PC-3 (cell line): Measurements from ENCODE around the gene STUM. TPM values are rescaled to one million over a fixed set of nuclear protein-coding genes. Genes with fewer than 3 reads are reported as not detected.

Experiments used
- ATAC-seq: fragments of 200-7000 bp; cut with Tn5 transposase; 2 replicates; pipeline ENCODE4 v1.9.1; 2020; ENCODE audit warnings: mild to moderate bottlenecking, moderate library complexity
- BruUV-seq: library from RNA; stranded (reverse); fragments of 400-500 nt; replicated peaks from 2 replicates; lab custom pipeline; 2021; lab: Mats Ljungman, UMichigan
- CTCF ChIA-PET: fragments of 300-600 bp; sonication (Branson Sonifier 250); formaldehyde crosslinking; loops from one replicate; lab custom pipeline; 2022; ENCODE audit warnings: antibody characterized with exemption; lab: Charles Lee
- POLR2A ChIA-PET: fragments of 300-600 bp; sonication (Branson Sonifier 250); formaldehyde crosslinking; loops from one replicate; lab custom pipeline; 2022; ENCODE audit warnings: antibody characterized with exemption; ENCODE audit not compliant: unreplicated experiment; lab: Charles Lee
- DNase-seq: peaks from one replicate; pipeline ENCODE4 v3.0.0-alpha.2; 2015
- H2AFZ ChIP-seq: fragments of 300-600 bp; sonication (generic); 2 replicates; pipeline ENCODE4 v1.6.0; 2016; ENCODE audit warnings: antibody characterized with exemption, low read length
- H3F3A ChIP-seq: fragments of 300-600 bp; sonication (generic); one replicate; pipeline ENCODE4 v1.6.0; 2017; ENCODE audit warnings: antibody characterized with exemption, low read length, control low read depth, mild to moderate bottlenecking; ENCODE audit not compliant: unreplicated experiment
- H3K27ac ChIP-seq: fragments of 300-600 bp; sonication (generic); 2 replicates; pipeline ENCODE4 v1.5.1; 2016; ENCODE audit warnings: mild to moderate bottlenecking, low read length
- H3K27me3 ChIP-seq: fragments of 300-600 bp; sonication (generic); 2 replicates; pipeline ENCODE4 v1.6.1; 2016; ENCODE audit warnings: low read length, mixed read lengths
- H3K36me3 ChIP-seq: fragments of 300-600 bp; sonication (generic); 2 replicates; pipeline ENCODE4 v1.6.1; 2016; ENCODE audit warnings: low read depth, mixed run types, low read length, mixed read lengths
- H3K4me1 ChIP-seq: fragments of 300-600 bp; sonication (generic); 2 replicates; pipeline ENCODE4 v1.5.1; 2016; ENCODE audit warnings: low read length; ENCODE audit not compliant: insufficient read depth
- H3K4me2 ChIP-seq: fragments of 300-600 bp; sonication (generic); 2 replicates; pipeline ENCODE4 v1.6.0; 2016; ENCODE audit warnings: low read length
- H3K4me3 ChIP-seq: fragments of 300-600 bp; sonication (generic); 2 replicates; pipeline ENCODE4 v1.5.1; 2016; ENCODE audit warnings: mild to moderate bottlenecking, low read length, mixed read lengths
- H3K79me2 ChIP-seq: fragments of 300-600 bp; sonication (generic); 2 replicates; pipeline ENCODE4 v1.6.1; 2017; ENCODE audit warnings: low read length, mixed read lengths
- H3K9ac ChIP-seq: fragments of 300-600 bp; sonication (generic); 2 replicates; pipeline ENCODE4 v1.6.0; 2016; ENCODE audit warnings: mild to moderate bottlenecking, low read length
- H3K9me2 ChIP-seq: fragments of 300-600 bp; sonication (generic); replicated peaks from 2 replicates; pipeline ENCODE4 v1.6.1; 2016; ENCODE audit warnings: mixed run types, low read length, mixed read lengths
- H3K9me3 ChIP-seq: fragments of 300-600 bp; sonication (generic); 2 replicates; pipeline ENCODE4 v1.6.1; 2016; ENCODE audit warnings: low read length, mixed read lengths
- H4K20me1 ChIP-seq: fragments of 300-600 bp; sonication (generic); 2 replicates; pipeline ENCODE4 v1.6.1; 2016; ENCODE audit warnings: low read length, mixed read lengths
- CTCF ChIP-seq: fragments of 300-600 bp; sonication (generic); conservative IDR thresholded peaks from 2 replicates; pipeline ENCODE4 v1.5.1; 2017; ENCODE audit warnings: antibody characterized with exemption, low read depth, mild to moderate bottlenecking, low read length
- EZH2 ChIP-seq: fragments of 300-600 bp; sonication (generic); IDR thresholded peaks from one replicate; pipeline ENCODE4 v1.6.1; 2017; ENCODE audit warnings: antibody characterized with exemption, mild to moderate bottlenecking, low read length; ENCODE audit not compliant: unreplicated experiment
- EZH2phosphoT487 ChIP-seq: fragments of 300-600 bp; sonication (generic); IDR thresholded peaks from 2 replicates; pipeline ENCODE4 v1.6.1; 2018; ENCODE audit warnings: mild to moderate bottlenecking, antibody characterized with exemption, low read length, borderline replicate concordance
- intact Hi-C: fragments of 100-400 bp; cut with micrococcal nuclease; formaldehyde crosslinking; loops from 2 replicates; pipeline ENCODE4 v1.9.0; 2023
- total RNA-seq: library from RNA; depleted of rRNA; stranded (reverse); fragments of >200 nt; gene quantifications from 2 replicates; pipeline ENCODE4 v1.2.3, GENCODE V29; 2014

The STUM gene
- total RNA-seq, 1 experiment from 2014 or later: 0.58 TPM

DNA sequence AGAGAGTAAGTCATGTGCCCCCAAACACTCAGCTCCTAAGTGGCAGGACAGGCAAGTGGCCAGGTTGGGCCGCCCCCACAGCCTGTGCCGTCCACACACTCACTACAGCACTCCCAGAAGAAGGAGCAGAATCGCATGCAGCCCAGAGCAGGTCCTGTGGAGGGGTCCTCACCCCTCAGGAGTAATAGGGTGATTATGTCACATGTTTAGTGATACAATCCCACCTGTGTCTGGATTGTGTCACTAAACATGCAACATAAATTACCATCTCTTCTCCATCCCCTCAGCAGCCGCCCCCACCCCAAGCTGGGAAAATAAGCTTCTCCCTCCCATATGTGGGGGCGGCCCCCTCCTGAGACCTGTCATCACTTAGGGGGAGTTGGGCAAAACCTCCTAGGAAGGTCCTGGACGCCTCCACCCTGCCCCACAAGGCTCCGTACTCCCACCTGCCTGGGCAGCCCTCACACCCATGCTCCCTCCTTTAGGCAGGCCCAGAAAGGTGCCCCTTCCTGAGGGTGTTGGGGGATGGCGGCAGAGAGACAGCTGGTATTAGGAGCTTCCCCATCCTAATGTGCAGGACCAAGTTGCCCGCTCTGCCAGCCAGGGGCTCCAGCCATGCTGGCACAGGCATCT, 56.9 kb downstream of the STUM start:
- Histone ChIP-seq H3K9ac (no peak overlapping the region), H3K9me2 (no peaks in the 10 kb centered on the region), H3K4me3 (no peak overlapping the region), H2AFZ (no peak overlapping the region), H3K4me2 (no peak overlapping the region), H3F3A (no peaks in the 10 kb centered on the region), H3K27ac (no peak overlapping the region), H3K36me3 (no peaks in the 10 kb centered on the region), H3K4me1 (no peaks in the 10 kb centered on the region), H3K27me3 (no peaks in the 10 kb centered on the region), H4K20me1 (no peaks in the 10 kb centered on the region), H3K79me2 (no peaks in the 10 kb centered on the region), H3K9me3 (no peaks in the 10 kb centered on the region)
- no peak for DNase-seq
- POLR2A ChIA-PET: no interaction called here
- intact Hi-C loops: no loop called here
- no TSS peak for BruUV-seq
- no peak for ATAC-seq
- TF ChIP-seq CTCF (no peak), EZH2phosphoT487 (no peak), EZH2 (no peak)
- CTCF ChIA-PET: no interaction called here

DNA sequence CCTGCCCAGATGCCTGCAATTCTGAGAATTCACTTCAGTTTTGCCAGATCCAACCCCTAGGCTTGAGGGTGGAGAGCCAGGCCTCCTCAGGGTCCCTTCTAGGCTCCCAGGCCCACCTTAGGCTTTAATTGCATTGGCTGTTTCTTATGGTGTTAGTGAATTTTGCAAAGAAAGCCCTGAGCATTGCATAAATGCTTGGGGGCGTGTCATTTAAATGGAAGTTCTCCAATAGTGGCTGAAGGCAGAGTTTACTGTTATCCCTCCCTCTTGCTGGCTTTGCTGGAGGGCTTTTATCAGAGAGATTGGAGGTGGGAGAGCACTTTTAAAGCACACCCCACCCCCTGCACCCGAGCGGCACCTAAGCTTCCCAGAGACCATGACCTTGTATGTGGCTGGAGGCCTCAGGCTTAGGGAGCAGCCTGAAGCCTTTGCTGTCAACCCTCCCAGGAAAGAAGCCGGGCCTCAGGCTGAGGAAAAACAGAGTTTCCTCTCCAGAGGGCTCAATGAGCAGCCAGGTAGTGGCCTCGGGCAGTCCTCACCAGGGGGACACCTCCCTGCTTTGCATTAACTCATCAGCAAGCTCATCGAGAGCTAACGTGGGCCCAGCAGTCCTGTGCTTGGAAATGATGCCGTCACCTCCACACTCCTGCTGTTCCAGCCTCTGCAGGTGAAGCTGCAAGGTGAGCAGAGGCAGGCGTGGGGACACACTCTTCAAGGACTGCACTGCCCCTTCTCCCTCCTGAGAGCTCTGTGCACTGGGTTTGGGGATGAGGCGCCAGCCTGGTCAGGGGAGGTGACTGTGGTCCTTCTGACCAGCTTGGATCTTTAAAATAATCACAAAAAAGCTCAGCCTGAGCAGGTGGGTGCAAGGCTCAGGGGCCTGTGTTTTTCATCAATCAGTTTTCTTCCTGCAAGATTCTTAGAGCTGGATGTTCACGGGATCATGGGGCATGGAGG, 58.0 kb downstream of the STUM start:
- H3K27me3 ChIP-seq: no peaks in the 10 kb centered on the region
- CTCF ChIA-PET: no interaction called here
- DNase-seq: no peak
- no peak overlapping the region for H3K9ac ChIP-seq
- no peaks in the 10 kb centered on the region for H3F3A ChIP-seq
- TF ChIP-seq CTCF (no peak), EZH2phosphoT487 (no peak), EZH2 (no peak)
- H3K4me2 ChIP-seq: no peak overlapping the region
- no peaks in the 10 kb centered on the region for H3K4me1 ChIP-seq
- intact Hi-C loops: no loop called here
- H2AFZ ChIP-seq: no peak overlapping the region
- H4K20me1 ChIP-seq: no peaks in the 10 kb centered on the region
- no peaks in the 10 kb centered on the region for H3K36me3 ChIP-seq
- ATAC-seq: no peak
- no TSS peak for BruUV-seq
- no peaks in the 10 kb centered on the region for H3K79me2 ChIP-seq
- no peak overlapping the region for H3K4me3 ChIP-seq
- POLR2A ChIA-PET: no interaction called here
- no peaks in the 10 kb centered on the region for H3K9me3 ChIP-seq
- H3K27ac ChIP-seq: no peak overlapping the region
- no peaks in the 10 kb centered on the region for H3K9me2 ChIP-seq

DNA sequence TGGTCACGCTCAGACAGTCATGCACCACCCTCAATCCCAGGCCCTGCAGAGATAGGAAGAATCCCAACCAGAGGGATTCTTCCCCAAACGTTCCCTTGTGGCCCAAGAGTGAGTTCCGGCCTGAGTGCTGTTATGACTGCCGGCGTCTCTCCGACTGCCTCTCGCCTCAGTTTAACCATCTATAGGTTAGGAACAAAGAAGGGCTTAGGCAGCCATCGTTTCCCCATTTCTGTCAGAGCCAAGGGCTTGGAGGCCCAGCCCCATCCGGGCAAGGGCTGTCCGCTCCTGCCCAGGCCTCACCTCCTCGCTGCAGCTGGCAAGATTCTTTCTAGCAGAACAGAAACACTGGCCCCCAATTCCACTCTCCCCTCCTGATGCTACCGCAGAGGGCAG, 58.7 kb downstream of the STUM start:
- H3K4me2 ChIP-seq: no peak overlapping the region
- no peak overlapping the region for H3K4me3 ChIP-seq
- H2AFZ ChIP-seq: no peak overlapping the region
- CTCF ChIA-PET: no interaction called here
- H4K20me1 ChIP-seq: no peaks in the 10 kb centered on the region
- no peaks in the 10 kb centered on the region for H3K36me3 ChIP-seq
- no peaks in the 10 kb centered on the region for H3K9me3 ChIP-seq
- no TSS peak for BruUV-seq
- no peak for TF ChIP-seq CTCF
- TF ChIP-seq EZH2phosphoT487: no peak
- TF ChIP-seq EZH2: no peak
- POLR2A ChIA-PET: no interaction called here
- no peaks in the 10 kb centered on the region for H3K4me1 ChIP-seq
- no peaks in the 10 kb centered on the region for H3K27me3 ChIP-seq
- no peak for ATAC-seq
- H3K27ac ChIP-seq: no peak overlapping the region
- H3K9me2 ChIP-seq: no peaks in the 10 kb centered on the region
- H3F3A ChIP-seq: no peaks in the 10 kb centered on the region
- intact Hi-C loops: no loop called here
- no peaks in the 10 kb centered on the region for H3K79me2 ChIP-seq
- DNase-seq: no peak
- H3K9ac ChIP-seq: no peak overlapping the region
